HEK293 (cell line): ENCODE measurements around the gene DNAAF9.

Experiments
- GFI1B ChIP-seq: fragments of 450-650 bp; formaldehyde crosslinking; IDR thresholded peaks from 2 replicates; pipeline ENCODE4 v1.5.1; 2016; ENCODE audit warnings: missing biosample characterization, missing genetic modification characterization
- MYNN ChIP-seq: fragments of 450-650 bp; formaldehyde crosslinking; IDR thresholded peaks from 2 replicates; pipeline ENCODE4 v1.5.1; 2016; ENCODE audit warnings: missing biosample characterization, missing genetic modification characterization, borderline replicate concordance
- RBAK ChIP-seq: fragments of 450-650 bp; formaldehyde crosslinking; IDR thresholded peaks from 2 replicates; pipeline ENCODE4 v1.5.1; 2016; ENCODE audit warnings: missing biosample characterization, missing genetic modification characterization
- SCRT1 ChIP-seq: fragments of 450-650 bp; formaldehyde crosslinking; IDR thresholded peaks from 2 replicates; pipeline ENCODE4 v1.5.1; 2016; ENCODE audit warnings: missing biosample characterization, missing genetic modification characterization, borderline replicate concordance
- SCRT2 ChIP-seq: fragments of 450-650 bp; formaldehyde crosslinking; IDR thresholded peaks from 2 replicates; pipeline ENCODE4 v1.5.1; 2016; ENCODE audit warnings: missing biosample characterization, missing genetic modification characterization
- SP2 ChIP-seq: fragments of 450-650 bp; formaldehyde crosslinking; IDR thresholded peaks from 2 replicates; pipeline ENCODE4 v1.5.1; 2016; ENCODE audit warnings: missing biosample characterization, missing genetic modification characterization
- SP3 ChIP-seq: fragments of 450-650 bp; formaldehyde crosslinking; IDR thresholded peaks from 2 replicates; pipeline ENCODE4 v1.5.1; 2016; ENCODE audit warnings: missing biosample characterization, missing genetic modification characterization
- SP7 ChIP-seq: fragments of 450-650 bp; formaldehyde crosslinking; IDR thresholded peaks from 2 replicates; pipeline ENCODE4 v1.5.1; 2016; ENCODE audit warnings: missing biosample characterization, missing genetic modification characterization
- ZBTB20 ChIP-seq: fragments of 450-650 bp; formaldehyde crosslinking; IDR thresholded peaks from 2 replicates; pipeline ENCODE4 v1.5.1; 2016; ENCODE audit warnings: missing biosample characterization, missing genetic modification characterization
- ZFP69B ChIP-seq: fragments of 450-650 bp; formaldehyde crosslinking; IDR thresholded peaks from 2 replicates; pipeline ENCODE4 v1.5.1; 2016; ENCODE audit warnings: missing biosample characterization, missing genetic modification characterization
- ZNF10 ChIP-seq: fragments of 450-650 bp; formaldehyde crosslinking; IDR thresholded peaks from 2 replicates; pipeline ENCODE4 v1.5.1; 2017; ENCODE audit warnings: missing biosample characterization, missing genetic modification characterization
- ZNF140 ChIP-seq: fragments of 450-650 bp; formaldehyde crosslinking; IDR thresholded peaks from 2 replicates; pipeline ENCODE4 v1.5.1; 2016; ENCODE audit warnings: missing biosample characterization, missing genetic modification characterization
- ZNF169 ChIP-seq: fragments of 450-650 bp; formaldehyde crosslinking; IDR thresholded peaks from 2 replicates; pipeline ENCODE4 v1.5.1; 2016; ENCODE audit warnings: missing biosample characterization, missing genetic modification characterization
- ZNF221 ChIP-seq: fragments of 450-650 bp; formaldehyde crosslinking; IDR thresholded peaks from 2 replicates; pipeline ENCODE4 v1.5.1; 2017; ENCODE audit warnings: missing biosample characterization, missing genetic modification characterization, borderline replicate concordance
- ZNF239 ChIP-seq: fragments of 450-650 bp; formaldehyde crosslinking; IDR thresholded peaks from 2 replicates; pipeline ENCODE4 v1.5.1; 2016; ENCODE audit warnings: missing biosample characterization, missing genetic modification characterization
- ZNF354C ChIP-seq: fragments of 450-650 bp; formaldehyde crosslinking; IDR thresholded peaks from 2 replicates; pipeline ENCODE4 v1.5.1; 2016; ENCODE audit warnings: missing biosample characterization, missing genetic modification characterization, low read depth, borderline replicate concordance
- ZNF391 ChIP-seq: fragments of 450-650 bp; formaldehyde crosslinking; IDR thresholded peaks from 2 replicates; pipeline ENCODE4 v1.5.1; 2016; ENCODE audit warnings: low read depth, missing biosample characterization, missing genetic modification characterization, borderline replicate concordance
- ZNF426 ChIP-seq: fragments of 450-650 bp; formaldehyde crosslinking; IDR thresholded peaks from 2 replicates; pipeline ENCODE4 v1.5.1; 2017; ENCODE audit warnings: missing biosample characterization, missing genetic modification characterization, mild to moderate bottlenecking, inconsistent platforms, moderate library complexity
- ZNF449 ChIP-seq: fragments of 450-650 bp; formaldehyde crosslinking; IDR thresholded peaks from 2 replicates; pipeline ENCODE4 v1.5.1; 2017; ENCODE audit warnings: missing biosample characterization, mild to moderate bottlenecking, missing genetic modification characterization, moderate library complexity
- ZNF544 ChIP-seq: fragments of 450-650 bp; formaldehyde crosslinking; IDR thresholded peaks from 2 replicates; pipeline ENCODE4 v1.5.0; 2017; ENCODE audit warnings: missing biosample characterization, missing genetic modification characterization
- ZNF558 ChIP-seq: fragments of 450-650 bp; formaldehyde crosslinking; IDR thresholded peaks from 2 replicates; pipeline ENCODE4 v1.5.1; 2016; ENCODE audit warnings: missing biosample characterization, missing genetic modification characterization
- ZNF76 ChIP-seq: fragments of 450-650 bp; formaldehyde crosslinking; IDR thresholded peaks from 2 replicates; pipeline ENCODE4; 2016; ENCODE audit warnings: low read depth, missing biosample characterization, missing genetic modification characterization, borderline replicate concordance
- ZSCAN16 ChIP-seq: fragments of 450-650 bp; formaldehyde crosslinking; IDR thresholded peaks from 2 replicates; pipeline ENCODE4 v1.5.1; 2016; ENCODE audit warnings: missing biosample characterization, missing genetic modification characterization
- TF ChIP-seq, protein P1 (sequence below): fragments of 450-650 bp; formaldehyde crosslinking; IDR thresholded peaks from 2 replicates; pipeline ENCODE4; 2016; ENCODE audit warnings: missing biosample characterization, missing genetic modification characterization
- TF ChIP-seq, protein P2 (sequence below): fragments of 450-650 bp; formaldehyde crosslinking; IDR thresholded peaks from 2 replicates; pipeline ENCODE4 v1.5.1; 2016; ENCODE audit warnings: missing biosample characterization, missing genetic modification characterization
- TF ChIP-seq, protein P3 (sequence below): fragments of 450-650 bp; formaldehyde crosslinking; IDR thresholded peaks from 2 replicates; pipeline ENCODE4 v1.5.1; 2016; ENCODE audit warnings: missing biosample characterization, missing genetic modification characterization, borderline replicate concordance
- TF ChIP-seq, protein P4 (sequence below): IDR thresholded peaks from 2 replicates; pipeline ENCODE4 v1.6.1; 2011; ENCODE audit warnings: mild to moderate bottlenecking, low read depth, low read length, borderline replicate concordance

DNAAF9 gene

DNA sequence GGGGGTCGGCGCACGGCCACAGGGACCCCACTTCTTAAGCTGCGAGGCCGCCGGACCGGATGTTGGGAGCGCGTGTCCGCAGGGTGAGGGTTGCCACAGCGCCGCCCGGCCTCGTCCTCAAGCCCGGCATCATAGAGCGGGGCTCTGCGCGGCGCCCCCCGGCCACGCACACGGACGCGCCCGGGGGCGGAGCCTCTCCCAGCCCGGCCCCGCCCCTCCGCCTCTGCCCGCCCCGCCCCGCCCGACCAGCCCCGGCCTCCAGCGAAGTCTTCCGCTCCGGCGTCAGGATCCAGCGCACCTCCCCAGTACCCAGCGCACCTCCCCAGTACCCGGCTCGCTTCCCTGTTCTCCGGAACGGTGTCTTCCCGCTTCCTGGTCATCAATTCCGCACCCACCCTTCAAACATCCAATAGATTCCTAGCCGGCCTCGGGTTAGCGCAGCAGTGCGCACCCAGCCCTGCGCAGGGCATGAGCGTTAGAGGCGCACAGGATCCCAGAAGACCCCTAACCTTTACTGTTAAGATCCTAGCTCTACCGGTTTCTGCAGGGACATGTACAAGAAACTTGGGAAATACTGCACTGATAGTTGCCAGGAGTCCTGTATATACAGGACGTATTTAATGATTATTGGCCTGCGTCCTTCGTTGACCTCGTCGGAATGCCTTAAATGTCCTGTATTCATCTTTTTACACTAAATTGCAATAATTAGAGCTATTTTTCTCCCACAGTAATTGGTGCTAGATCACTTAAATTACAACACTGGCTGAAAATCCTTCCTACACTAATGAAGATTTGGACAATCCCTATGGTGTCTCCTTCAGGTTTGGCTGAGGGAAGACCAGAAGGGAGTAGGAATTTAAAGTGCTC, 535 bp upstream of the DNAAF9 start (continued):
- TF ChIP-seq RBAK (tag by site-specific recombination) = no peak
- TF ChIP-seq SCRT1 (tag by site-specific recombination) = no peak
- TF ChIP-seq, protein P1, sequence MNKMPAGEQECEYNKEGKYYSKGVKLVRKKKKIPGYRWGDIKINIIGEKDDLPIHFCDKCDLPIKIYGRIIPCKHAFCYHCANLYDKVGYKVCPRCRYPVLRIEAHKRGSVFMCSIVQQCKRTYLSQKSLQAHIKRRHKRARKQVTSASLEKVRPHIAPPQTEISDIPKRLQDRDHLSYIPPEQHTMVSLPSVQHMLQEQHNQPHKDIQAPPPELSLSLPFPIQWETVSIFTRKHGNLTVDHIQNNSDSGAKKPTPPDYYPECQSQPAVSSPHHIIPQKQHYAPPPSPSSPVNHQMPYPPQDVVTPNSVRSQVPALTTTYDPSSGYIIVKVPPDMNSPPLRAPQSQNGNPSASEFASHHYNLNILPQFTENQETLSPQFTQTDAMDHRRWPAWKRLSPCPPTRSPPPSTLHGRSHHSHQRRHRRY (tag by site-specific recombination) = no peak
- no peak for TF ChIP-seq ZNF140 (tag by site-specific recombination)
- no peak for TF ChIP-seq GFI1B
- TF ChIP-seq, protein P2, sequence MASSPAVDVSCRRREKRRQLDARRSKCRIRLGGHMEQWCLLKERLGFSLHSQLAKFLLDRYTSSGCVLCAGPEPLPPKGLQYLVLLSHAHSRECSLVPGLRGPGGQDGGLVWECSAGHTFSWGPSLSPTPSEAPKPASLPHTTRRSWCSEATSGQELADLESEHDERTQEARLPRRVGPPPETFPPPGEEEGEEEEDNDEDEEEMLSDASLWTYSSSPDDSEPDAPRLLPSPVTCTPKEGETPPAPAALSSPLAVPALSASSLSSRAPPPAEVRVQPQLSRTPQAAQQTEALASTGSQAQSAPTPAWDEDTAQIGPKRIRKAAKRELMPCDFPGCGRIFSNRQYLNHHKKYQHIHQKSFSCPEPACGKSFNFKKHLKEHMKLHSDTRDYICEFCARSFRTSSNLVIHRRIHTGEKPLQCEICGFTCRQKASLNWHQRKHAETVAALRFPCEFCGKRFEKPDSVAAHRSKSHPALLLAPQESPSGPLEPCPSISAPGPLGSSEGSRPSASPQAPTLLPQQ = 0 out of 2 replicates have a peak, but pooled peaks have one; percentile 4
- TF ChIP-seq SCRT2 = no peak
- peak; percentile 84 for TF ChIP-seq ZBTB20 (tag by site-specific recombination)
- TF ChIP-seq ZNF391 (tag by site-specific recombination) = no peak
- TF ChIP-seq ZNF354C (tag by site-specific recombination) = no peak
- TF ChIP-seq ZNF76 (tag by site-specific recombination) = peak; percentile 73
- no peak for TF ChIP-seq ZNF239 (tag by site-specific recombination)
- no peak for TF ChIP-seq ZNF221
- no peak for TF ChIP-seq ZNF449 (tag by site-specific recombination)
- TF ChIP-seq ZNF558 (tag by site-specific recombination) = no peak
- no peak for TF ChIP-seq ZNF169 (tag by site-specific recombination)
- TF ChIP-seq ZNF544 (tag by site-specific recombination) = no peak
- TF ChIP-seq, protein P3, sequence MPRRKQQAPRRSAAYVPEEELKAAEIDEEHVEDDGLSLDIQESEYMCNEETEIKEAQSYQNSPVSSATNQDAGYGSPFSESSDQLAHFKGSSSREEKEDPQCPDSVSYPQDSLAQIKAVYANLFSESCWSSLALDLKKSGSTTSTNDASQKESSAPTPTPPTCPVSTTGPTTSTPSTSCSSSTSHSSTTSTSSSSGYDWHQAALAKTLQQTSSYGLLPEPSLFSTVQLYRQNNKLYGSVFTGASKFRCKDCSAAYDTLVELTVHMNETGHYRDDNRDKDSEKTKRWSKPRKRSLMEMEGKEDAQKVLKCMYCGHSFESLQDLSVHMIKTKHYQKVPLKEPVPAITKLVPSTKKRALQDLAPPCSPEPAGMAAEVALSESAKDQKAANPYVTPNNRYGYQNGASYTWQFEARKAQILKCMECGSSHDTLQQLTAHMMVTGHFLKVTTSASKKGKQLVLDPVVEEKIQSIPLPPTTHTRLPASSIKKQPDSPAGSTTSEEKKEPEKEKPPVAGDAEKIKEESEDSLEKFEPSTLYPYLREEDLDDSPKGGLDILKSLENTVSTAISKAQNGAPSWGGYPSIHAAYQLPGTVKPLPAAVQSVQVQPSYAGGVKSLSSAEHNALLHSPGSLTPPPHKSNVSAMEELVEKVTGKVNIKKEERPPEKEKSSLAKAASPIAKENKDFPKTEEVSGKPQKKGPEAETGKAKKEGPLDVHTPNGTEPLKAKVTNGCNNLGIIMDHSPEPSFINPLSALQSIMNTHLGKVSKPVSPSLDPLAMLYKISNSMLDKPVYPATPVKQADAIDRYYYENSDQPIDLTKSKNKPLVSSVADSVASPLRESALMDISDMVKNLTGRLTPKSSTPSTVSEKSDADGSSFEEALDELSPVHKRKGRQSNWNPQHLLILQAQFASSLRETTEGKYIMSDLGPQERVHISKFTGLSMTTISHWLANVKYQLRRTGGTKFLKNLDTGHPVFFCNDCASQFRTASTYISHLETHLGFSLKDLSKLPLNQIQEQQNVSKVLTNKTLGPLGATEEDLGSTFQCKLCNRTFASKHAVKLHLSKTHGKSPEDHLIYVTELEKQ = no peak
- TF ChIP-seq ZNF10 (tag by site-specific recombination) = no peak
- TF ChIP-seq, protein P4, sequence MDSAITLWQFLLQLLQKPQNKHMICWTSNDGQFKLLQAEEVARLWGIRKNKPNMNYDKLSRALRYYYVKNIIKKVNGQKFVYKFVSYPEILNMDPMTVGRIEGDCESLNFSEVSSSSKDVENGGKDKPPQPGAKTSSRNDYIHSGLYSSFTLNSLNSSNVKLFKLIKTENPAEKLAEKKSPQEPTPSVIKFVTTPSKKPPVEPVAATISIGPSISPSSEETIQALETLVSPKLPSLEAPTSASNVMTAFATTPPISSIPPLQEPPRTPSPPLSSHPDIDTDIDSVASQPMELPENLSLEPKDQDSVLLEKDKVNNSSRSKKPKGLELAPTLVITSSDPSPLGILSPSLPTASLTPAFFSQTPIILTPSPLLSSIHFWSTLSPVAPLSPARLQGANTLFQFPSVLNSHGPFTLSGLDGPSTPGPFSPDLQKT = no peak
- TF ChIP-seq ZNF426 = no peak
- TF ChIP-seq MYNN (tag by site-specific recombination) = no peak
- no peak for TF ChIP-seq ZFP69B
- TF ChIP-seq ZSCAN16 (tag by site-specific recombination) = no peak
- TF ChIP-seq SP3 (tag by site-specific recombination) = peak; percentile 74
- TF ChIP-seq SP7 (tag by site-specific recombination) = peak; percentile 44
- TF ChIP-seq SP2 (tag by site-specific recombination) = peak; percentile 67
